ENCODE results near the gene MGAT5B. TPM values are rescaled to one million over a fixed set of nuclear protein-coding genes. Genes with fewer than 3 reads are reported as not detected.

The MGAT5B gene
- total RNA-seq, 1 experiment from 2014 or later, result 4.9 TPM

- Histone ChIP-seq H3K4me2 (ENCODE audit: low read length) (no peak overlapping the region), H3K4me1 (ENCODE audit: insufficient read depth, low read length) (no peaks in the 10 kb centered on the region), H3K79me2 (ENCODE audit: low read length) (no peaks in the 10 kb centered on the region), H3K4me3 (ENCODE audit: low read length) (no peak overlapping the region), H3K36me3 (ENCODE audit: low read depth, low read length) (no peaks in the 10 kb centered on the region), H3K9me3 (ENCODE audit: low read length) (no peaks in the 10 kb centered on the region), H4K20me1 (ENCODE audit: low read length) (no peaks in the 10 kb centered on the region), H3F3A (ENCODE audit: low read length, unreplicated experiment) (no peaks in the 10 kb centered on the region), H2AFZ (ENCODE audit: low read length) (no peak overlapping the region), H3K27me3 (ENCODE audit: low read length) (peaks cover 8% of the 10 kb centered on the region; the same call in 1 of the 2 replicates), H3K27ac (ENCODE audit: low read length) (no peak overlapping the region), H3K9me2 (replicated peaks; ENCODE audit: low read length) (no peaks in the 10 kb centered on the region), H3K9ac (ENCODE audit: low read length) (no peak overlapping the region)
- BruUV-seq (replicated peaks), result no TSS peak
- CTCF ChIA-PET, result no interaction called here
- no peak for DNase-seq
- intact Hi-C loops (cut with micrococcal nuclease), result no loop called here
- ATAC-seq, result no peak
- TF ChIP-seq EZH2 (IDR thresholded peaks at IDR 0.05; ENCODE audit: low read length, unreplicated experiment) (no peak), EZH2phosphoT487 (IDR thresholded peaks at IDR 0.05; ENCODE audit: borderline replicate concordance, low read length) (no peak)
- TF ChIP-seq, protein P1, sequence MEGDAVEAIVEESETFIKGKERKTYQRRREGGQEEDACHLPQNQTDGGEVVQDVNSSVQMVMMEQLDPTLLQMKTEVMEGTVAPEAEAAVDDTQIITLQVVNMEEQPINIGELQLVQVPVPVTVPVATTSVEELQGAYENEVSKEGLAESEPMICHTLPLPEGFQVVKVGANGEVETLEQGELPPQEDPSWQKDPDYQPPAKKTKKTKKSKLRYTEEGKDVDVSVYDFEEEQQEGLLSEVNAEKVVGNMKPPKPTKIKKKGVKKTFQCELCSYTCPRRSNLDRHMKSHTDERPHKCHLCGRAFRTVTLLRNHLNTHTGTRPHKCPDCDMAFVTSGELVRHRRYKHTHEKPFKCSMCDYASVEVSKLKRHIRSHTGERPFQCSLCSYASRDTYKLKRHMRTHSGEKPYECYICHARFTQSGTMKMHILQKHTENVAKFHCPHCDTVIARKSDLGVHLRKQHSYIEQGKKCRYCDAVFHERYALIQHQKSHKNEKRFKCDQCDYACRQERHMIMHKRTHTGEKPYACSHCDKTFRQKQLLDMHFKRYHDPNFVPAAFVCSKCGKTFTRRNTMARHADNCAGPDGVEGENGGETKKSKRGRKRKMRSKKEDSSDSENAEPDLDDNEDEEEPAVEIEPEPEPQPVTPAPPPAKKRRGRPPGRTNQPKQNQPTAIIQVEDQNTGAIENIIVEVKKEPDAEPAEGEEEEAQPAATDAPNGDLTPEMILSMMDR (conservative IDR thresholded peaks at IDR 0.05; ENCODE audit: low read depth, low read length), result no peak
- POLR2A ChIA-PET (ENCODE audit: unreplicated experiment), result interaction anchor here (0.7 kb wide), 1 partner anchor 217 kb away, joined by 3 read pairs; no protein-coding TSS in a partner anchor
Measured at GRCh38 chr17:76995387-76996105, 127.3 kb downstream of the MGAT5B start.

- CTCF ChIA-PET, result no interaction called here
Measured at GRCh38 chr17:76996741-76997694, 128.8 kb downstream of the MGAT5B start.

More at GRCh38 chr17:76996741-76997694, 128.8 kb downstream of the MGAT5B start:
- Histone ChIP-seq H3K27me3 (ENCODE audit: low read length) (peaks cover 4% of the 10 kb centered on the region; the same call in 1 of the 2 replicates), H3K79me2 (ENCODE audit: low read length) (no peaks in the 10 kb centered on the region), H3K4me3 (ENCODE audit: low read length) (no peak overlapping the region), H3K36me3 (ENCODE audit: low read depth, low read length) (no peaks in the 10 kb centered on the region), H3K9ac (ENCODE audit: low read length) (no peak overlapping the region), H3K4me2 (ENCODE audit: low read length) (no peak overlapping the region), H2AFZ (ENCODE audit: low read length) (no peak overlapping the region), H3K4me1 (ENCODE audit: insufficient read depth, low read length) (peaks cover 6% of the 10 kb centered on the region), H3K27ac (ENCODE audit: low read length) (no peak overlapping the region), H4K20me1 (ENCODE audit: low read length) (no peaks in the 10 kb centered on the region), H3F3A (ENCODE audit: low read length, unreplicated experiment) (no peaks in the 10 kb centered on the region), H3K9me2 (replicated peaks; ENCODE audit: low read length) (no peaks in the 10 kb centered on the region), H3K9me3 (ENCODE audit: low read length) (no peaks in the 10 kb centered on the region)
- DNase-seq, result no peak
- POLR2A ChIA-PET (ENCODE audit: unreplicated experiment), result no interaction called here
- BruUV-seq (replicated peaks), result no TSS peak
- ATAC-seq, result no peak
- intact Hi-C loops (cut with micrococcal nuclease), result no loop called here
- TF ChIP-seq EZH2phosphoT487 (IDR thresholded peaks at IDR 0.05; ENCODE audit: borderline replicate concordance, low read length) (no peak), EZH2 (IDR thresholded peaks at IDR 0.05; ENCODE audit: low read length, unreplicated experiment) (no peak)
- TF ChIP-seq, protein P1 (conservative IDR thresholded peaks at IDR 0.05; ENCODE audit: low read depth, low read length), result no peak
